IPS-20b (cell line): ENCODE data around the gene KLHL30.

Experiments used
- H3K27ac ChIP-seq: one replicate; pipeline ENCODE4 v1.5.1; 2013; ENCODE audit warnings: low read length
- H3K27me3 ChIP-seq: 2 replicates; pipeline ENCODE4 v1.6.1; 2013; ENCODE audit warnings: mild to moderate bottlenecking, low read length, inconsistent platforms; ENCODE audit not compliant: insufficient read depth
- H3K36me3 ChIP-seq: 2 replicates; pipeline ENCODE4 v1.6.1; 2013; ENCODE audit warnings: low read depth, mild to moderate bottlenecking, inconsistent platforms, low read length, moderate library complexity; ENCODE audit not compliant: insufficient read depth
- H3K4me1 ChIP-seq: 2 replicates; pipeline ENCODE4 v1.6.1; 2013; ENCODE audit warnings: mild to moderate bottlenecking, control low read depth, inconsistent platforms, low read length, moderate library complexity; ENCODE audit not compliant: insufficient read depth
- H3K4me3 ChIP-seq: 2 replicates; pipeline ENCODE4 v1.5.1; 2013; ENCODE audit warnings: mild to moderate bottlenecking, low read length, inconsistent platforms
- H3K9ac ChIP-seq: 2 replicates; pipeline ENCODE4 v1.6.1; 2013; ENCODE audit warnings: low read depth, mild to moderate bottlenecking, inconsistent platforms, low read length, moderate library complexity
- H3K9me3 ChIP-seq: 2 replicates; pipeline ENCODE4 v1.6.1; 2013; ENCODE audit warnings: mild to moderate bottlenecking, low read depth, low read length, inconsistent platforms; ENCODE audit not compliant: insufficient read depth

KLHL30 gene

DNA sequence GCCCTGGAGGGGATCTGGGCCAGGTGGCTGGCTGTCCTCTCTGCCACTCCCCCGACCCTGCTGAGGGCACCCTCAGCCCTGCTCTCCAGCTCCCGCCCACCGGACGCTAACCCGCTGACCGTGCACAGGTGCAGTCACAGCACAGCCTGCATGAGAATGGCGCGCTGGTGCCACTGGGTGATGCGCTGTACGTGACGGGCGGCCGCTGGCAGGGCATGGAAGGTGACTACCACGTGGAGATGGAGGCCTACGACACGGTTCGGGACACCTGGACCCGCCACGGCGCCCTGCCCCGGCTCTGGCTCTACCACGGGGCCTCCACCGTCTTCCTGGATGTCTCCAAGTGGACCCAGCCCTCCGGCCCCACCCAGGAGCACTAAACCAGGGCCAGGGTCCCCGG, 12.2 kb downstream of the KLHL30 start:
- Histone ChIP-seq H3K36me3 (no peaks in the 10 kb centered on the region), H3K27me3 (no peaks in the 10 kb centered on the region), H3K9ac (no peak overlapping the region), H3K4me1 (no peaks in the 10 kb centered on the region), H3K4me3 (no peak overlapping the region), H3K27ac (no peak overlapping the region), H3K9me3 (no peaks in the 10 kb centered on the region)

DNA sequence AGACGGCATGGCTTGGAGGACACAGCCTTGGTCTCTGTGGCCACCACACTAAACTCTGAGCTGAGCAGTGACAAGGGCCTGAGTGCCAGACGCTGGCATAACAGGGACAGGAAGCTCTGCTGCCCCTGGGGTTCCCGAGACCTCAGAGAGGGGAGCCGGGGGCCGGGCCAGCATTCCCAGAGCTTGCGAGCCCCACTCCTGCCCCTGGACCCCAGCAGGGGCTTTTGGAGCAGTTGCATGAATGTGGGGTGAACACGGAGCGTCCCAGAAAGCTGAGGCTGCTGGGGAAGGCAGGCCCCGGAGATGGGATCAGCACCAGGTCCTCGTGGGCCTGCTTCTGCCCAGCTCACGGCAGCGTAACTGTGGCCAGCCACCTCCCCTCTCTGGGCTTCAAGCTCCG, 12.7 kb downstream of the KLHL30 start:
- Histone ChIP-seq H3K9ac (no peak overlapping the region), H3K27ac (no peak overlapping the region), H3K36me3 (no peaks in the 10 kb centered on the region), H3K9me3 (no peaks in the 10 kb centered on the region), H3K4me3 (no peak overlapping the region), H3K27me3 (no peaks in the 10 kb centered on the region), H3K4me1 (no peaks in the 10 kb centered on the region)

DNA sequence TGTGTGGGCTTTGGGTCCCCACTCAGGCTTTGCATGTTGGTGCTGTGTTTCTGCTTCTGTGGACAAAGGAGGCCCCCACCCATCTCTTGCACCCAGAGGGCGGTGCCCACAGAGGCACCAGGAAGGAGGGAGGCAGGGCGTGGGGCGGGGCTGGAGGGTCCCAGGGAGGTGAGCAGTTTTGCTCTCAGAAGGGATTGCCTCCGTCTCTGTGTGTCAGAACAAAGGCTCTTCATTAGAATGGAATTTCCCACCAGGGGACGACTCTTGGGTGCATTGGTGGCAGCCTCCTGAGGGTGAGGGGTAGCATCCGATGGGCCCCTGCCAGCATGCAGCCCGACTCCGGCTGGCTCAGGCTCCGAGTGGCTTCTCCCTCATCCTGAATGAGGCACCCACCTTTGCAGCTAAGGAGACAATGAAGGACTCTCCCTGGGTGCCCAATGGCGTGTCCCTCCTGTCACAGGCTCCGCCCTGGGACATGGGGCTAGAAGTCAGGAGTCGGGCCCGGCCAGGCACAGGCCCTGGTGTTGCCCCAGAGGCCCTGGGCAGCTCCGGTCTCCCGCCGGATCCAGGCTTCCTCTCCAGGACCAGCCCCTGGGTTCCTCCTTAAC, 13.3 kb downstream of the KLHL30 start:
- Histone ChIP-seq H3K4me1 (no peaks in the 10 kb centered on the region), H3K4me3 (no peak overlapping the region), H3K9ac (no peak overlapping the region), H3K27me3 (peaks cover 2% of the 10 kb centered on the region; the same call in 1 of the 2 replicates), H3K27ac (no peak overlapping the region), H3K36me3 (no peaks in the 10 kb centered on the region), H3K9me3 (no peaks in the 10 kb centered on the region)

DNA sequence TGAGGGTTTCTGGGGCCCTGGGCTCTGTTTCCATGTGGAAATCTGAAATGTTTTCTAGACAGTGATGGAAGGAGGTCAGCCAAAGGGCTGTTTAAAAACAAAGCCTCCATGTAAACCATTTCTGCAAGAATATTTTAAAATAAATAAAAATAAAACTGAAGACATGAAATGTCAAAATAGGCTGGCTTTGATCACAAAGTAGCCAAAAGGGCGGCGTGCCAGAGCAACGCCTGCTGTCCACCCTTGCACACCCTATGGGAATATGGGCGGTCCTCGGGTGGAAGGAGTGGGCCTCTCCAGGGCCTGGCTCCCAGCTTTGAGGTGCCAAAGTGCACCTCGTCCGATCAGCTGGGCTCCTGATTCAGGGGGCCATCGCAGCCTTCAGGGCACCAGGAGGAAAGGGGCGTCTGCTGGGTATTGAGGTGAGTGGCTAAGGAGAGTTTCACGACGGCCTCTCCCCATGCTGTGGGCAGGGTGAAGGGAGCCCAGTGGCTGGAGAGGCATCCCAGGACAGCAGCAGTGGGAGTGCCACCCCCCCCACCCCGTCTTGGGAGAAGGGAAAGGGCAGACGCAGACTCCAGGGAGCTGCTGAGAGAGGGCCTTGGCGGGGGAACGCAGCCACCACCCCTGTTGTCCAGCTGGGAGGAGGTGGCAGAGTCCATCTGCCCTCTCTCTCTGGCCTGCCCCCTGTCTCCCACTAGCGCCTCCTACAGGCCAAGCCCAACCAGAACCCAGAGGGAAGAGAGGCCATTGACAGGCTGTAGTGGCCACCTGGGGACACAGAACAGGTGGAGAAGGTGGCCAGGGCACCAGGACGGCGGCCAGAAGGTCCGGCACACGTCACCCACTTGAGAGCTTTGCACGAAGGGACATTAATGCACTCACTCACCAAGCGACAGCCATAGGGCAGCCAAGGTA, 14.6 kb downstream of the KLHL30 start:
- Histone ChIP-seq H3K9me3 (no peaks in the 10 kb centered on the region), H3K4me3 (no peak overlapping the region), H3K27me3 (peaks cover 15% of the 10 kb centered on the region; the same call in 1 of the 2 replicates), H3K36me3 (no peaks in the 10 kb centered on the region), H3K4me1 (no peaks in the 10 kb centered on the region), H3K27ac (no peak overlapping the region), H3K9ac (no peak overlapping the region)

DNA sequence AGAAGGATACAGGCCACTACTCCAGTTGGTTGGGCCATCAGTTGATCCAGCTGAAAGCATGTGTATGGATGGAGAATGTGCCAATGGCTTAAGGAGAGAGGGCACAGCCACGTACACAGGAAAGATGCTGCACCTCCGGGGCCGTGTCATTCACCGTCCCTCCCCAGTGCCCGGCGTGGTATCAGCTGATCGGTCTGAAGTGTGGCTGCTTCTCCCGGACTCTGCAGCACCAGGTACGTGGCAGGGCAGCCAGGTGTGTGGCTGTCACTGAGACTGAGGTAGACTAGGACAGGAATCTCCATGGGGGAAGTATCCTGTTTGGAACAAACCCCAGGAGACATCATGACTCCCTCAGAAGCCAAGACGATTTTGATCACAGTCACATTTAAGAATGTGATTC, 16.1 kb downstream of the KLHL30 start:
- no peak overlapping the region for H3K9ac ChIP-seq
- no peak overlapping the region for H3K4me3 ChIP-seq
- no peak overlapping the region for H3K27ac ChIP-seq
- H3K4me1 ChIP-seq, result peaks cover 3% of the 10 kb centered on the region; the same call in 1 of the 2 replicates
- H3K9me3 ChIP-seq, result no peaks in the 10 kb centered on the region
- no peaks in the 10 kb centered on the region for H3K36me3 ChIP-seq
- H3K27me3 ChIP-seq, result peaks cover 26% of the 10 kb centered on the region

DNA sequence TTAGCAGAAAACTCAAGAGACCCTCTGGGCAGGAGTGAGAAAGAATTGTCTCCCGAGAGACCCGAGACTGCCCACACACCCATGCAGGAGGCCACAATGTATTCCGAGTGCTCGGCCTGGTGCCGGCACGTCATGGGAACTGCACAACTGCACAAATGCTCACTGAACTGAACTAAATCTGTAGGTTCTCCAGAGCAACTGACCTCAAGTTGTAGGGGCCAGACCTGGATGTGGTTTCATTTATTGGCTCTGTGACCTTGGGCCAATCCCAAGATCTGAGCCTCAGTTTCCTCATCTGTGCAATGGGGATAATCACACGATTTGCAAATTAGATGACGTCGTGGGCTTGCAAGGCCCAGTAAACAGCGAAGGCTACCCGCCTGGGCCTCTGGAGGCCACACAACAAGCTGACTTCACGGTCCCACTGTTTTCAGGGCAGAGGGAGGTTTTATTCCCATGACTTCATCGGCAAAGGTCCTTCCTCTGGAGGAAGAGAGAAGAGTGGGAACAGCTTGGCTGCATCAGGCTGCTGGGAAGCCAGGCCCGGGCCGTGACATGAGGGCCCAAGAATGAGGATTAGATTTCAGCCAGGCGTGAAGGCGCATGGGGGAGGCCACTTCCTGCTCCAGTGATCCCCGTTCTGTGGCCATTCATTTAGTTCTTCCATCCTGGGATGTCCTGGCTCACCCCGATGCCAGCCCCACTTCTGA, 16.7 kb downstream of the KLHL30 start:
- H3K36me3 ChIP-seq, result no peaks in the 10 kb centered on the region
- no peaks in the 10 kb centered on the region for H3K9me3 ChIP-seq
- peaks cover 3% of the 10 kb centered on the region; the same call in 1 of the 2 replicates for H3K4me1 ChIP-seq
- H3K4me3 ChIP-seq, result no peak overlapping the region
- H3K27me3 ChIP-seq, result peaks cover 32% of the 10 kb centered on the region
- H3K27ac ChIP-seq, result no peak overlapping the region
- no peak overlapping the region for H3K9ac ChIP-seq

DNA sequence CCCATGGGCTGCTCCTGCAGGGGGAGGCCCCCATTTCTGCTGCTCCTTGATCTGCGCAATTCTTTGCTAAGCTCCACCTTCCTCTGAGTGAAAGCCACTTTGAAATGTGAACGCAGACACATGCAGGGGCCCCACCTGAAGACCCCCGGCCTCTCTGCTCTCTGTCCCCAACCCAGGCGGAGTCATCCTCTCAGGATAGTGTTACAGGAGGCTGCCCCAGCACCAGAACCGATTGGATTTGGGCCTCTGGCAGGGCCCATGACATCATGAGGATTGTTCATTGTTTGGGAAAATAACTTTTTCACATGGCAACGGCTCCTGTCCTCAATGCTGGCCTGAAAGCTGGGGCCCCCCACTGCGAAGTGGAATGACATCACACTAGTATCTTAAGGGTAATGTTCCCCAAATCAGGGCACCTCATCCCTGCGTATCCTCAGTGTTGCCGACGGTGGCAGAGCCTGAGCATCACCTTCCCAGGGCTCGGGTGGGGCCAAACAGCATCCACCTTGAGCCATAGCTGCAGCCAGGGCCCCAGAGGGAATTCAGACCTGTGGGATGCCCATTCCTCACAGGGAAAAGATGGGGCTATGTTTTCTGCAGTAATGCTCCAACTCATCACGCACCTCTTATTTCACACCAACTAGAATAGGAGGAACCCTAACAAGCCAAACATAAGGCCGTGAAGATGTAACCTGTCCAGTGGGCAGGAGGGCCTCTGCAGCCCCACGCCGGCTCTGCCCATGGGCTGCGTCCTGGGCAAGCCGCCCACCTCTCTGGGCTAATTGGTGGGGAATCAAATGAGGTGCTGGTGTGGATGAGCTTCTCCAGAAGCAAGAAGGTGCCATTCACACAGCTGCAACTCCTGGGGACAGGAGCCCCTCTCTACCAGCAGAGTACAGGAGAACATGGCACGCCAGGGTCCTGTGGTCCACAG, 17.6 kb downstream of the KLHL30 start:
- Histone ChIP-seq H3K27ac (no peak overlapping the region), H3K4me3 (no peak overlapping the region), H3K4me1 (peaks cover 3% of the 10 kb centered on the region; the same call in 1 of the 2 replicates), H3K27me3 (peaks cover 40% of the 10 kb centered on the region), H3K9me3 (no peaks in the 10 kb centered on the region), H3K9ac (no peak overlapping the region), H3K36me3 (no peaks in the 10 kb centered on the region)

DNA sequence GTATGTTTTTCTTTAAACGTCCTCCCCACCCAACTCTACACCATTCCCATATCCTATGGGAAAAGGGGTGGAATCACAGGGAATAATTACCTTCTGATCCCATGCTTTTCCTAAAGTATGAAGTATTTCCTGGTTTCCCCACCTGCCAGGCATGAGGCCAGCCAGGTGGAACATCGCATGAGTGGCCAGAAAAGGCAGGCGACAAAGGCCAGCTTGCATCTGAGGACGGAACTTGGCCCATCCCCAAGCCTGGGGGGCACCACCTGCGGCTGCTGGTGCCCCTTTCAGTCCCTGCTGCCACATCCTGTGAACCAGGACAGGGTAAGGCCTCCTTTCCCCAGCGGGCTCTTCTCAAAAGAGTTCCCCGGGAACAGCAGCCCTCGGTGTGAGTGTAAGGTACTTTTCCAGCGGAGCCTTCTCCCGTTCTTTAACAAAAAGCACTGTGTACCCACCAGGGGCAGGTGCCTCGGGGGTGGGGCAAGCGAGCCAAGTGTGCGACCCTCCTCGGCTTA, 19.1 kb downstream of the KLHL30 start:
- H3K4me3 ChIP-seq, result peak overlapping the region; percentile 71; the same call in 1 of the 2 replicates
- H3K9ac ChIP-seq, result no peak overlapping the region
- no peaks in the 10 kb centered on the region for H3K36me3 ChIP-seq
- H3K27ac ChIP-seq, result no peak overlapping the region
- H3K9me3 ChIP-seq, result no peaks in the 10 kb centered on the region
- H3K4me1 ChIP-seq, result peaks cover 3% of the 10 kb centered on the region; the same call in 1 of the 2 replicates
- H3K27me3 ChIP-seq, result peaks cover 56% of the 10 kb centered on the region

DNA sequence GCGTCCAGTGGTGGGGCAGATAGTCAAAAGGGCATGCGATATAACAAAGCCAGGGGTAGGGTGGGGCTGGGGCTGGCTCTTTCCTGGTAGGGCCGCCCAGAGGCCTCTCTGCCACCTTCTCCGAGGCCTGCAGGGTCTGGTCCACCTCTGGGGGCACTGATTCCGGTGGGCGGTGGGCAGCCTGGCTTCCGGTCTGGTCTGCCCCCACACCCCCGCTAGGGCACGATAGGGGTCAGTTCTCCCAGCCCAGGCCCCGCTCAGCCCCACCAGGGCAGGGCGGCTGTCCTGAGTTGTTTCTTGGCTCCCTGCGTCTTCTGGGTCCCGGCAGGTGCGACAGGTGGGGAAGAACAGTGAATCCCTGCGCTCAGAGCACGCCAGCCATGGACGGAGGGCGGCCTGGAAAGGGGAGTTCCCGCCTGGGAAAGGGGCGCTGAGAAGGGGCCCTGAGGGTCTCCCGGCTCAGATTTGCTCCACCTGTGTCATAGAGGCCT, 19.6 kb downstream of the KLHL30 start:
- no peak overlapping the region for H3K27ac ChIP-seq
- H3K36me3 ChIP-seq, result no peaks in the 10 kb centered on the region
- H3K4me1 ChIP-seq, result peaks cover 3% of the 10 kb centered on the region; the same call in 1 of the 2 replicates
- H3K9me3 ChIP-seq, result no peaks in the 10 kb centered on the region
- H3K27me3 ChIP-seq, result peaks cover 61% of the 10 kb centered on the region
- no peak overlapping the region; the same call in 1 of the 2 replicates for H3K9ac ChIP-seq
- peak overlapping the region; percentile 71; the same call in 1 of the 2 replicates for H3K4me3 ChIP-seq

DNA sequence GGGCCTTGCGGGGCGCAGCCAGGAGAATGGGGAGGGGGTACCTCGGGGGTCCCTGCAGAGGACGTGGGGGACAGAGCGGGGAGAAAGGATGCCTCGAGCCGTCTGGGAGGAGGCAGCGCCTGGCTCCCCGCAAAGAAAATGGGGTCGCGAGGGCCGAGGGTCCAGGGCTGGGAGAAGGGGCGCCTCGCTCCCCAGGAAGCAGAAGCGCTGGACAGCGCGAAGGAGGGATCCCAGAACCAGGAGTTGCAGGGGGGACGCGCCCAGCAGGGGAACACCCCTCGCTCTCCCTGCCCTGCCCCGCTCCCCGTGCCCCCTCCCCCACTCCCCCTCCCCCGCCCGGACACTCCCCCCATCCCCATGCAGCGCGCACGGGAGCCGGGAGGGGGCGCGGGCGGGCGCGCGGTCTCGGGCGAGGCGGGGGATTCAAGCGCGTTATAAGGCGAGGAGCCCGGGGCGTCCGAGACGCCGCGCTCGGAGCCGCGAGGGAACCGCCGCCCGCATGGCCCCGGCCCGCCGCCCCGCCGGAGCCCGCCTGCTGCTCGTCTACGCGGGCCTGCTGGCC, 20.1 kb downstream of the KLHL30 start, which contains the start of gene ERFE:
Gene ERFE, plus strand, starts transcription at position 462 of the 562 bp plus-strand sequence. Its CDS starts 38 bp downstream, at position 500.
- Histone ChIP-seq H3K36me3 (no peaks in the 10 kb centered on the region), H3K9ac (no peak within 1 kb of the TSS; the same call in 1 of the 2 replicates), H3K4me1 (peaks cover 3% of the 10 kb centered on the region; the same call in 1 of the 2 replicates), H3K27me3 (peaks cover 66% of the 10 kb centered on the region), H3K9me3 (no peaks in the 10 kb centered on the region), H3K4me3 (peak within 1 kb of the TSS; percentile 71; the same call in 1 of the 2 replicates), H3K27ac (no peak within 1 kb of the TSS)
